GM23248 (cell line): Measurements from ENCODE around the gene KRT73. TPM values are rescaled to one million over a fixed set of nuclear protein-coding genes. Genes with fewer than 3 reads are reported as not detected.

Experiments used
- DNase-seq: peaks from one replicate; pipeline ENCODE4 v3.0.0-alpha.2; 2015
- H2AFZ ChIP-seq: fragments of 200-600 bp; sonication (generic); 2 replicates; pipeline ENCODE4 v1.6.1; 2016; ENCODE audit warnings: antibody characterized with exemption
- H3F3A ChIP-seq: fragments of 200-600 bp; sonication (generic); 2 replicates; pipeline ENCODE4 v1.6.1; 2016; ENCODE audit warnings: mild to moderate bottlenecking, antibody characterized with exemption, mixed run types; ENCODE audit not compliant: insufficient read depth
- H3K27ac ChIP-seq: fragments of 200-600 bp; sonication (generic); 2 replicates; pipeline ENCODE4 v1.5.1; 2016; ENCODE audit warnings: mild to moderate bottlenecking
- H3K27me3 ChIP-seq: fragments of 200-600 bp; sonication (generic); replicated peaks from 2 replicates; pipeline ENCODE4 v1.6.1; 2016; ENCODE audit warnings: mild to moderate bottlenecking; ENCODE audit not compliant: insufficient read depth
- H3K36me3 ChIP-seq: fragments of 200-600 bp; sonication (generic); 2 replicates; pipeline ENCODE4 v1.6.1; 2016; ENCODE audit warnings: low read depth, mild to moderate bottlenecking
- H3K4me1 ChIP-seq: fragments of 200-600 bp; sonication (generic); 2 replicates; pipeline ENCODE4 v1.6.1; 2016; ENCODE audit warnings: mild to moderate bottlenecking; ENCODE audit not compliant: insufficient read depth
- H3K4me2 ChIP-seq: fragments of 200-600 bp; sonication (generic); one replicate; pipeline ENCODE4 v1.6.1; 2016; ENCODE audit warnings: mild to moderate bottlenecking; ENCODE audit not compliant: unreplicated experiment
- H3K4me3 ChIP-seq: fragments of 200-600 bp; sonication (generic); 2 replicates; pipeline ENCODE4 v1.5.1; 2016; ENCODE audit warnings: mild to moderate bottlenecking
- H3K79me2 ChIP-seq: fragments of 200-600 bp; sonication (generic); 2 replicates; pipeline ENCODE4 v1.6.1; 2016; ENCODE audit warnings: mild to moderate bottlenecking; ENCODE audit not compliant: insufficient read depth
- H3K9ac ChIP-seq: fragments of 200-600 bp; sonication (generic); 2 replicates; pipeline ENCODE4 v1.6.1; 2016; ENCODE audit warnings: mild to moderate bottlenecking
- H3K9me2 ChIP-seq: fragments of 200-600 bp; sonication (generic); 2 replicates; pipeline ENCODE4 v1.6.1; 2016; ENCODE audit warnings: mixed run types, mild to moderate bottlenecking, moderate library complexity; ENCODE audit not compliant: insufficient read depth
- H3K9me3 ChIP-seq: fragments of 200-600 bp; sonication (generic); one replicate; pipeline ENCODE4 v1.6.1; 2017; ENCODE audit warnings: low read depth
- H4K20me1 ChIP-seq: fragments of 200-600 bp; sonication (generic); 2 replicates; pipeline ENCODE4 v1.6.0; 2016; ENCODE audit not compliant: insufficient read depth
- EZH2 ChIP-seq: fragments of 200-600 bp; sonication (generic); IDR thresholded peaks from 2 replicates; pipeline ENCODE4 v1.6.1; 2018; ENCODE audit warnings: antibody characterized with exemption, mild to moderate bottlenecking; ENCODE audit not compliant: insufficient read depth, poor library complexity, severe bottlenecking
- EZH2phosphoT487 ChIP-seq: fragments of 200-600 bp; sonication (generic); IDR thresholded peaks from 2 replicates; pipeline ENCODE4 v1.6.1; 2018; ENCODE audit warnings: antibody characterized with exemption, moderate library complexity, mild to moderate bottlenecking, low read depth; ENCODE audit not compliant: insufficient read depth
- WGBS, 2 experiments: methylation state at CpG; one replicate each; pipeline ENCODE4 v1.1.6; 2015 to 2017; ENCODE audit warnings: low lambda C conversion rate in 2 of 2, low coverage in 1 of 2; ENCODE audit errors: missing lambda C conversion rate in 2 of 2; 5-methylcytosine and 5-hydroxymethylcytosine counted together
- in situ Hi-C: fragments of 300-500 bp; cut with MboI; formaldehyde crosslinking; loops from 2 replicates; pipeline ENCODE4 v1.15.0; 2020
- polyA plus RNA-seq: library from polyadenylated mRNA; unstranded; fragments of >200 nt; fragmentation: Nextera tagmentation; extraction: Ambion mirVana; gene quantifications from 2 replicates; pipeline ENCODE4 v1.2.1, GENCODE V29; 2016
- total RNA-seq: library from RNA; depleted of rRNA; stranded (reverse); fragments of >200 nt; shearing (Covaris generic); gene quantifications from 2 replicates; pipeline ENCODE4 v1.2.3, GENCODE V29; 2014

The KRT73 gene
- total and polyA plus RNA-seq, 2 experiments from 2014 or later = not detected

DNA sequence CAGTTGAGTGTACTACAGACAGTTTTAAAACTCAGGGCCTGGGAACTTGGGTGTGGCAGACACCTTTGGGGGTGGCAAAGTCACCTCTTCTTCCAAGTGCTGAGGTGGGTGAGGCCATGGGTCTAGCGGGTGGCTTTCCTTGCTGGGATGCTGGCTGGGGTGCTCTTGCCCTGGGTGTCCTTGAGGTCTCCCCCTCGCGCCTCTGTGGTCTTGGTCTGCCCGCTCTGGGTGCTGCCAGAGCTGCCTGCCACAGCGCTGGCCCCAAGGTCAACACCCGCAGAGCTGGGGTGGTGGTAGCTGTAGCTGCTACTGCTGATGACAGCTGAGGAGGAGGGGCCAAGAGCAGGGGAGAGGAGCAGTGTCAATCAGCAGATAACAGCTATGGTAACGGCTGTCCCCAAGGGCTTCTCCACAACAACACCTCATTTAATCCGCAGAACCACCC is 51.5 kb downstream of the KRT73 start:
- in situ Hi-C loops = no loop called here
- 65 to 75% methylated on average over 8 of the region's 8 CpGs for WGBS, 2 experiments

DNA sequence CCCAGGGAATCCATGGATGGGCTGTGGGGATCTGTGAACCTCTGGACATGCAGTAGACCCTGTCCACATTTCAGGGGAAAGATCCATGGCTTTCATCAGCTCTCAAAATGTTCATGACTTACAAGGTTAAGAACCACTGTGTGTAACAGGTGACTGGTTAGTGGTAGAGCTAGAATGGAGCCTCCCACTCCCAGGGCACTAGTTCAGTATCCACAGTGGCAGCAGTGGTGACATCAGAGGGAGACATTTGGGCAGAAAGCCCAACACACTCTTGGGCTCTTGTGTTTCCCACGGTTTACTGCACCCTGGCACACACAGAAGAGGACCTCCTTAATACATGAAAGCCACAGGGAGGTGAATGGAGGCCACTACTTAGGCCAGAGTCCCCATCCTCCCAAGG is 53.8 kb downstream of the KRT73 start:
- no peaks in the 10 kb centered on the region for H3K79me2 ChIP-seq
- TF ChIP-seq EZH2 = no peak
- TF ChIP-seq EZH2phosphoT487 = no peak
- H3K4me2 ChIP-seq = no peak overlapping the region
- no peaks in the 10 kb centered on the region for H3K9me3 ChIP-seq
- H3F3A ChIP-seq = no peaks in the 10 kb centered on the region
- no peak for DNase-seq
- no peaks in the 10 kb centered on the region for H3K4me1 ChIP-seq
- no peaks in the 10 kb centered on the region for H3K36me3 ChIP-seq
- H3K27me3 ChIP-seq = peaks cover 50% of the 10 kb centered on the region
- H4K20me1 ChIP-seq = no peaks in the 10 kb centered on the region
- no peak overlapping the region for H3K9ac ChIP-seq
- H3K27ac ChIP-seq = no peak overlapping the region
- in situ Hi-C loops = no loop called here
- no peak overlapping the region for H2AFZ ChIP-seq
- H3K9me2 ChIP-seq = no peaks in the 10 kb centered on the region
- no peak overlapping the region for H3K4me3 ChIP-seq
- 31 to 35% methylated on average over 1 of the region's 1 CpG for WGBS, 2 experiments

More for the DNA sequence above, 51.5 kb downstream of the KRT73 start:
- Histone ChIP-seq H4K20me1 (no peaks in the 10 kb centered on the region), H3K4me3 (no peak overlapping the region), H3K9me2 (no peaks in the 10 kb centered on the region), H3K4me1 (no peaks in the 10 kb centered on the region), H2AFZ (no peak overlapping the region), H3K79me2 (no peaks in the 10 kb centered on the region), H3F3A (no peaks in the 10 kb centered on the region), H3K27ac (no peak overlapping the region), H3K9ac (no peak overlapping the region), H3K27me3 (peaks cover 66% of the 10 kb centered on the region), H3K36me3 (no peaks in the 10 kb centered on the region), H3K9me3 (no peaks in the 10 kb centered on the region), H3K4me2 (no peak overlapping the region)
- no peak for TF ChIP-seq EZH2
- no peak for TF ChIP-seq EZH2phosphoT487
- DNase-seq = no peak

DNA sequence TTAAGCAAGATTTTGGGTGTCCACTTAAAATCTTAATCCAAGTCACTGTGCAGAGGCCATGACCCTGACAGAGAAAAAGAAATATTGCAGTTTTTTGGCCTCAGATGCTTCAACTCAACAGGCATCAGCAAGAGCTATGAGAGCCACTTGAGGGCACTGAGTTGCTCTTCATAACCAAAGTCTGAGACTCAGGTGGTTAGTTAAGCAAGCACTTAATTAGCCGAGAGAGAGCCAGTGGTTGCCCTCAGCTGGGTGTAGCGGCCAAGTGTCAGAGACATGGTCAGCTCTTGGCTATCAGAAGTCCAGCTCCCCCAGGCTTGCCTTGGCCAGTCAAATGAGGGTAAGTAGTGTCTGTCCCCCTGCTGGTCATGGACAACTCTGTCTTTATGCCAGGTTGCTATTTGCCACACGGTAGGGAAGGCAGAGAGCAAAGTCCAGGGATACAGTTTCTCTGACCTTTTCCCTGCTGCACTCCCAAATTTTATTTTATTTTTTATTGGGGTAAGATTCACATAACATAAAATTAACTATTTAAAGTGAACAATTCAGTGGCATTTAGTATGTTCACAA is 56.4 kb downstream of the KRT73 start:
- H3K27me3 ChIP-seq = peaks cover 49% of the 10 kb centered on the region
- H3K9me3 ChIP-seq = no peaks in the 10 kb centered on the region
- H3K36me3 ChIP-seq = no peaks in the 10 kb centered on the region
- no peaks in the 10 kb centered on the region for H3F3A ChIP-seq
- in situ Hi-C loops = no loop called here
- TF ChIP-seq EZH2phosphoT487 = no peak
- TF ChIP-seq EZH2 = no peak
- no peaks in the 10 kb centered on the region for H3K4me1 ChIP-seq
- H4K20me1 ChIP-seq = no peaks in the 10 kb centered on the region
- 61 to 69% methylated on average over 3 of the region's 3 CpGs for WGBS, 2 experiments
- H3K4me2 ChIP-seq = no peak overlapping the region
- no peak overlapping the region for H3K27ac ChIP-seq
- no peak overlapping the region for H2AFZ ChIP-seq
- no peak overlapping the region for H3K9ac ChIP-seq
- no peaks in the 10 kb centered on the region for H3K79me2 ChIP-seq
- no peaks in the 10 kb centered on the region for H3K9me2 ChIP-seq
- DNase-seq = peak; percentile 22
- H3K4me3 ChIP-seq = no peak overlapping the region

DNA sequence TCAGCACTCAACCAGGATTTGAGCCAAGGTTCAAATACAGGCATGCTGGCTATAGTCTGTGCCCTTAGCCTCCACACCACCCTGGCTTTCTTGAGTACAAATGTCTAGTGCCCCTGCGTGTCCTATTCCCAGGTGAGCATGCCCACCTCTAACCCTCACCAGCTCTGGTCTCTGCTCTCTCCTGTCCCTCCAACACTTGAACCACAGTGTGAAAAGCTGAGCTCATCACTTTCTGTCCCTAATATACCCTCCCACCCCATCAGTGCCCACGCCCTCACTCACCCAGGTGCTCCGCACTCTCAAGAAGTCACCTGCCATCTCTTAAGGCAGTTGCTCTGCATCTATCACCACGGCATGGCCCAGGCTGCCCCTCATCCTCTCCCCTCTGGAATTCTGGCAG is 58.4 kb downstream of the KRT73 start:
- Histone ChIP-seq H3F3A (no peaks in the 10 kb centered on the region), H2AFZ (no peak overlapping the region), H3K4me3 (no peak overlapping the region), H3K9ac (no peak overlapping the region), H3K36me3 (no peaks in the 10 kb centered on the region), H3K9me2 (no peaks in the 10 kb centered on the region), H3K4me2 (no peak overlapping the region), H3K27me3 (peaks cover 58% of the 10 kb centered on the region), H3K79me2 (no peaks in the 10 kb centered on the region), H3K4me1 (no peaks in the 10 kb centered on the region), H3K9me3 (no peaks in the 10 kb centered on the region), H4K20me1 (no peaks in the 10 kb centered on the region), H3K27ac (no peak overlapping the region)
- TF ChIP-seq EZH2 = no peak
- TF ChIP-seq EZH2phosphoT487 = no peak
- WGBS, 2 experiments = 32 to 36% methylated on average over 4 of the region's 4 CpGs
- no peak for DNase-seq
- in situ Hi-C loops = no loop called here
